WTC11 (cell line): ENCODE data around the gene TMEM174. TPM values are rescaled to one million over a fixed set of nuclear protein-coding genes. Genes with fewer than 3 reads are reported as not detected.

Experiments used
- ATAC-seq: fragments of 200-7000 bp; cut with Tn5 transposase; 2 replicates; pipeline ENCODE4 v1.10.0; 2021; ENCODE audit warnings: mild to moderate bottlenecking, moderate library complexity
- CTCF ChIA-PET: fragments of 300-600 bp; sonication (Branson Sonifier 250); formaldehyde crosslinking; loops from one replicate; lab custom pipeline; 2021; ENCODE audit warnings: antibody characterized with exemption; lab: Charles Lee
- POLR2A ChIA-PET: fragments of 350-600 bp; sonication (Branson Sonifier 250); formaldehyde crosslinking; loops from one replicate; lab custom pipeline; 2021; ENCODE audit warnings: antibody characterized with exemption; lab: Charles Lee
- DNase-seq: peaks from one replicate; pipeline ENCODE4 v3.0.0; 2021; ENCODE audit warnings: low spot score
- H3K27ac Mint-ChIP-seq: 2 replicates; pipeline ENCODE4 v1.8.0; 2021; ENCODE audit warnings: mixed read lengths
- H3K27me3 Mint-ChIP-seq: 2 replicates; pipeline ENCODE4 v1.8.0; 2021; ENCODE audit warnings: low read depth, mild to moderate bottlenecking, moderate library complexity, mixed read lengths
- H3K36me3 Mint-ChIP-seq: 2 replicates; pipeline ENCODE4 v1.8.0; 2021; ENCODE audit warnings: mixed read lengths
- H3K4me1 Mint-ChIP-seq: 2 replicates; pipeline ENCODE4 v1.8.0; 2022; ENCODE audit warnings: mixed read lengths
- H3K4me3 Mint-ChIP-seq: 2 replicates; pipeline ENCODE4 v1.8.0; 2021; ENCODE audit warnings: mild to moderate bottlenecking, moderate library complexity, mixed read lengths
- H3K9me3 Mint-ChIP-seq: 2 replicates; pipeline ENCODE4 v1.8.0; 2021; ENCODE audit warnings: mixed read lengths
- CREM ChIP-seq: sonication (generic); formaldehyde crosslinking; IDR thresholded peaks from 2 replicates; pipeline ENCODE4 v1.8.1; 2022; ENCODE audit warnings: mild to moderate bottlenecking, missing genetic modification reagents, moderate library complexity
- ERG ChIP-seq: fragments of 250-450 bp; sonication (Bioruptor Pico); IDR thresholded peaks from 2 replicates; pipeline ENCODE4 v1.8.0; 2021; ENCODE audit warnings: mild to moderate bottlenecking
- JUN ChIP-seq: sonication (generic); formaldehyde crosslinking; IDR thresholded peaks from 2 replicates; pipeline ENCODE4 v1.8.0; 2023; ENCODE audit warnings: mild to moderate bottlenecking, missing genetic modification reagents
- KAT7 ChIP-seq: sonication (generic); formaldehyde crosslinking; IDR thresholded peaks from 2 replicates; pipeline ENCODE4 v1.8.1; 2023; ENCODE audit warnings: missing genetic modification reagents, mild to moderate bottlenecking, borderline replicate concordance
- NFATC4 ChIP-seq: fragments of 250-450 bp; sonication (Bioruptor Pico); IDR thresholded peaks from 2 replicates; pipeline ENCODE4 v1.9.0; 2021; ENCODE audit warnings: mild to moderate bottlenecking
- NFYB ChIP-seq: sonication (generic); formaldehyde crosslinking; conservative IDR thresholded peaks from 2 replicates; pipeline ENCODE4 v1.8.0; 2022; ENCODE audit warnings: low read depth, missing genetic modification reagents
- RORB ChIP-seq: fragments of 250-450 bp; sonication (Bioruptor Pico); IDR thresholded peaks from 2 replicates; pipeline ENCODE4 v1.9.0; 2021; ENCODE audit warnings: mild to moderate bottlenecking
- SMAD4 ChIP-seq: sonication (generic); formaldehyde crosslinking; IDR thresholded peaks from 2 replicates; pipeline ENCODE4 v1.8.0; 2022; ENCODE audit warnings: mild to moderate bottlenecking, missing genetic modification reagents
- SOX15 ChIP-seq: fragments of 250-450 bp; sonication (Bioruptor Pico); IDR thresholded peaks from 2 replicates; pipeline ENCODE4 v1.9.0; 2021; ENCODE audit warnings: mild to moderate bottlenecking
- SP1 ChIP-seq: sonication (generic); formaldehyde crosslinking; conservative IDR thresholded peaks from 2 replicates; pipeline ENCODE4 v1.8.1; 2022; ENCODE audit warnings: missing genetic modification reagents
- TEAD1 ChIP-seq: sonication (generic); formaldehyde crosslinking; IDR thresholded peaks from 2 replicates; pipeline ENCODE4 v1.8.0; 2022; ENCODE audit warnings: mild to moderate bottlenecking, missing genetic modification reagents
- TP53 ChIP-seq: sonication (generic); formaldehyde crosslinking; IDR thresholded peaks from 2 replicates; pipeline ENCODE4 v1.8.1; 2023; ENCODE audit warnings: mild to moderate bottlenecking, missing genetic modification reagents
- USF1 ChIP-seq: sonication (generic); formaldehyde crosslinking; IDR thresholded peaks from 2 replicates; pipeline ENCODE4 v1.8.0; 2022; ENCODE audit warnings: mild to moderate bottlenecking, missing genetic modification reagents
- ZNF138 ChIP-seq: sonication (generic); formaldehyde crosslinking; conservative IDR thresholded peaks from 2 replicates; pipeline ENCODE4 v1.8.1; 2022; ENCODE audit warnings: mild to moderate bottlenecking, moderate library complexity, missing genetic modification reagents
- ZNF512 ChIP-seq: sonication (generic); formaldehyde crosslinking; IDR thresholded peaks from 2 replicates; pipeline ENCODE4 v1.8.1; 2022; ENCODE audit warnings: missing genetic modification reagents, borderline replicate concordance
- total RNA-seq: library from RNA; stranded (reverse); gene quantifications from 3 replicates; pipeline ENCODE4 v1.2.3, GENCODE V29; 2021
- TF ChIP-seq, protein P1 (sequence below): sonication (generic); formaldehyde crosslinking; IDR thresholded peaks from 2 replicates; pipeline ENCODE4 v1.8.0; 2023; ENCODE audit warnings: missing genetic modification reagents, mild to moderate bottlenecking, borderline replicate concordance

TMEM174 gene
- total RNA-seq, 1 experiment from 2014 or later = not detected

- H3K9me3 Mint-ChIP-seq = no peaks in the 10 kb centered on the region
- DNase-seq = no peak
- ChIA-PET CTCF (interaction anchor here (0.9 to 3.1 kb wide), 26 partner anchors 10 to 258 kb away, joined by 3 to 36 read pairs (median 5); partner anchors contain the start of gene TMEM171), POLR2A (no interaction called here)
- TF ChIP-seq ERG = no peak
- TF ChIP-seq KAT7 = no peak
- no peaks in the 10 kb centered on the region for H3K36me3 Mint-ChIP-seq
- H3K27ac Mint-ChIP-seq = no peak overlapping the region
- ATAC-seq = no peak
- no peak overlapping the region for H3K4me3 Mint-ChIP-seq
- H3K27me3 Mint-ChIP-seq = no peaks in the 10 kb centered on the region
- peaks cover 20% of the 10 kb centered on the region for H3K4me1 Mint-ChIP-seq
Measured at GRCh38 chr5:73171495-73171894, 1.5 kb upstream of the TMEM174 start.

- CTCF ChIA-PET = interaction anchor here (1.3 to 2.9 kb wide), 3 partner anchors 27 to 48 kb away, joined by 3 to 8 read pairs (median 7); no protein-coding TSS in a partner anchor
- POLR2A ChIA-PET = no interaction called here
Measured at GRCh38 chr5:73174100-73174815, 1.3 kb downstream of the TMEM174 start.

More at GRCh38 chr5:73174100-73174815, 1.3 kb downstream of the TMEM174 start:
- peaks cover 5% of the 10 kb centered on the region; the same call in 1 of the 2 replicates for H3K27me3 Mint-ChIP-seq
- H3K4me3 Mint-ChIP-seq = no peak overlapping the region
- H3K4me1 Mint-ChIP-seq = peaks cover 20% of the 10 kb centered on the region
- H3K27ac Mint-ChIP-seq = no peak overlapping the region
- no peaks in the 10 kb centered on the region for H3K36me3 Mint-ChIP-seq
- DNase-seq = no peak
- no peak for ATAC-seq
- TF ChIP-seq SMAD4 = no peak
- TF ChIP-seq RORB (CRISPR knock-in tag) = no peak
- TF ChIP-seq TEAD1 (CRISPR knock-in tag) = no peak
- no peak for TF ChIP-seq ZNF138 (CRISPR knock-in tag)
- TF ChIP-seq ERG = no peak
- no peak for TF ChIP-seq TP53 (CRISPR knock-in tag)
- no peak for TF ChIP-seq SP1
- no peak for TF ChIP-seq JUN
- TF ChIP-seq, protein P1, sequence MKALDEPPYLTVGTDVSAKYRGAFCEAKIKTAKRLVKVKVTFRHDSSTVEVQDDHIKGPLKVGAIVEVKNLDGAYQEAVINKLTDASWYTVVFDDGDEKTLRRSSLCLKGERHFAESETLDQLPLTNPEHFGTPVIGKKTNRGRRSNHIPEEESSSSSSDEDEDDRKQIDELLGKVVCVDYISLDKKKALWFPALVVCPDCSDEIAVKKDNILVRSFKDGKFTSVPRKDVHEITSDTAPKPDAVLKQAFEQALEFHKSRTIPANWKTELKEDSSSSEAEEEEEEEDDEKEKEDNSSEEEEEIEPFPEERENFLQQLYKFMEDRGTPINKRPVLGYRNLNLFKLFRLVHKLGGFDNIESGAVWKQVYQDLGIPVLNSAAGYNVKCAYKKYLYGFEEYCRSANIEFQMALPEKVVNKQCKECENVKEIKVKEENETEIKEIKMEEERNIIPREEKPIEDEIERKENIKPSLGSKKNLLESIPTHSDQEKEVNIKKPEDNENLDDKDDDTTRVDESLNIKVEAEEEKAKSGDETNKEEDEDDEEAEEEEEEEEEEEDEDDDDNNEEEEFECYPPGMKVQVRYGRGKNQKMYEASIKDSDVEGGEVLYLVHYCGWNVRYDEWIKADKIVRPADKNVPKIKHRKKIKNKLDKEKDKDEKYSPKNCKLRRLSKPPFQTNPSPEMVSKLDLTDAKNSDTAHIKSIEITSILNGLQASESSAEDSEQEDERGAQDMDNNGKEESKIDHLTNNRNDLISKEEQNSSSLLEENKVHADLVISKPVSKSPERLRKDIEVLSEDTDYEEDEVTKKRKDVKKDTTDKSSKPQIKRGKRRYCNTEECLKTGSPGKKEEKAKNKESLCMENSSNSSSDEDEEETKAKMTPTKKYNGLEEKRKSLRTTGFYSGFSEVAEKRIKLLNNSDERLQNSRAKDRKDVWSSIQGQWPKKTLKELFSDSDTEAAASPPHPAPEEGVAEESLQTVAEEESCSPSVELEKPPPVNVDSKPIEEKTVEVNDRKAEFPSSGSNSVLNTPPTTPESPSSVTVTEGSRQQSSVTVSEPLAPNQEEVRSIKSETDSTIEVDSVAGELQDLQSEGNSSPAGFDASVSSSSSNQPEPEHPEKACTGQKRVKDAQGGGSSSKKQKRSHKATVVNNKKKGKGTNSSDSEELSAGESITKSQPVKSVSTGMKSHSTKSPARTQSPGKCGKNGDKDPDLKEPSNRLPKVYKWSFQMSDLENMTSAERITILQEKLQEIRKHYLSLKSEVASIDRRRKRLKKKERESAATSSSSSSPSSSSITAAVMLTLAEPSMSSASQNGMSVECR = no peak
- no peak for TF ChIP-seq ZNF512 (CRISPR knock-in tag)
- no peak for TF ChIP-seq USF1 (CRISPR knock-in tag)
- TF ChIP-seq NFATC4 (CRISPR knock-in tag) = no peak
- TF ChIP-seq SOX15 (CRISPR knock-in tag) = no peak
- no peak for TF ChIP-seq NFYB (CRISPR knock-in tag)
- TF ChIP-seq CREM = no peak
- H3K9me3 Mint-ChIP-seq = no peaks in the 10 kb centered on the region
